ENCODE measurements around the gene BABAM2.
"Not testable (repeated sequence)": the region's sequence is repeated elsewhere in the genome, so short reads cannot be mapped to it uniquely, and the experiment has no call there.

BABAM2 gene

DNA sequence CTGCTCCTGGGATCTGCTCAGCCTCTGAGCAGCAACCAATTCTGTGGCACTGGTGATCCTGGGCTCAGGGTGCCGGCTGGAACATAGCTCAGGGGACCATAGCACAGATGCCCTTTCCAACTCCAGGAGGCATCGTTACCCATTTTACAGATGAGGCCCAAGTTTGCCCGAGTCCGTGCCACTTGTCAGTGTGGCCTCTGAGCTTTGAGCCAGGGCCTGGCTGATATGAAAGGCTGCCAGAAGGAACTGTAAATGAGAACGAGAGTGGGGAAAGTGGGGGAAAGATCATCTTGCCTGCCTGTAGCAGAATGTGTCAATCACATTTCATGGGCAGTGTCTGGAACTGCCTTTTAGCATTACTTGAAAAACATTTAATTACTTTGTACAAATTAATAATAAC, 478.8 kb downstream of the BABAM2 start:
- DNase-seq: no peak

DNA sequence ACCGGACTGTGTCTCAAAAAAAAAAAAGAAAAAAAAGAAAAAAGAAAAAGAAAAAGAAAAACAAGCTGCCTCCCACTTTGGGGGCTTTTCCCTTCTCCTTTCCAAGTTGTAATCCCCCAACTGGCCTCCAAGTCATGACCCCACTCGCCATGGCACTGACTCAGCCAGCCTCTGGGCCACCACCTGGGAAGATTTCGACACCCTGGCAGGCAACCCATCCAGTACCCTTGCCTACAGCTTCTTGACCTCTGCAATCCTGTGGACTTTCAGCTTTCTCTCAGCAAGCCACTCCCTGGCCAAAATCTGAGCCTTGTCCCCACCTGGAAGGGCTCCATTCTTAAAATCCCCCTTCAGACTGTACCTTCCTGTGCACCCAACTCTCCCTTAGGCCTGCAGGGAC, 479.8 kb downstream of the BABAM2 start:
- DNase-seq: no peak

DNA sequence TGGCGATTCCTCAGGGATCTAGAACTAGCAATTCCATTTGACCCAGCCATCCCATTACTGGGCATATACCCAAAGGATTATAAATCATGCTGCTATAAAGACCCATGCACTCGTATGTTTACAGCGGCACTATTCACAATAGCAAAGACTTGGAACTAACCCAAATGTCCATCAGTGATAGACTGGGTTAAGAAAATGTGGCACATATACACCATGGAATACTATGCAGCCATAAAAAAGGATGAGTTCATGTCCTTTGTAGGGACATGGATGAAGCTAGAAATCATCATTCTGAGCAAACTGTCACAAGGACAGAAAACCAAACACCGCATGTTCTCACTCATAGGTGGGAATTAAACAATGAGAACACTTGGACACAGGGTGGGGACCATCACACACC, 481.2 kb downstream of the BABAM2 start:
- not testable (repeated sequence) for DNase-seq

DNA sequence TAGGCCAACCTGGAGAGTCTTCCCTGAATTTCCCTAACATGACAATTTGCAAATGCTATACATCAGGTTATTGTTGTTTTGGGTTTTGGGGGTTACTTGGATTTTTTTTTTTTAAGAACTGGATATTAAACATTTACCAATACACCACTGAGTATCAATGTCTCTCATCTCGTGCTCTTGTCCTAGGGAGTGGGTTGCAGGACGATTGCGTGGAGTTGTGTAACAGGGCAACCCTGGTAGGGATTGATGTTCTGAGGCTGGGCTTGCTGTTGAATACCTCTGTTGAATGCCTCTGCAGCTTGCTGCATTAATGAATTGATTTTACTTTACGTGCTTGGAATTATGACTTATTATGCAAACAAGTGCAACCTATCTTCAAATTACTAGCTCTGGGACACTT, 483.3 kb downstream of the BABAM2 start:
- no peak for DNase-seq

DNA sequence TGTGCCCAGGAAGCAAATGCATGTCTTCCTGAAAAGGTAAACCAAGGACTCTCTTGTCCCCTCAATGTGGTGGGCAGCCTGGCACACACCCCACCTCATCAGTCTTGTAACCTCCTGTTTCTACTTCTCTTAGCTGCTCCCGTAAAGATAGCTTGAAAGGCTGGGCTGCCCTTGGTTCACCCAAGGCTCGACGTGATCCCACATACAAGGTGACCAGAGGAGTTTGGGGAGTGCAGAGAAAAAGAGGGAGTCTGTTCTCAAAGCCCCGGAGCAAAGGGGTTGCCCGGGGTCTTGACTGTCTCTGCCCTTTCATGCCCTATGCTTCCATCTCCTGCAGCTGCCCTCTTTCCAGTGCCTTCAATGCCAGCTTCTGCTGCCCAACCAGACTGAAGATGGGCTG, 483.8 kb downstream of the BABAM2 start:
- no peak for DNase-seq

DNA sequence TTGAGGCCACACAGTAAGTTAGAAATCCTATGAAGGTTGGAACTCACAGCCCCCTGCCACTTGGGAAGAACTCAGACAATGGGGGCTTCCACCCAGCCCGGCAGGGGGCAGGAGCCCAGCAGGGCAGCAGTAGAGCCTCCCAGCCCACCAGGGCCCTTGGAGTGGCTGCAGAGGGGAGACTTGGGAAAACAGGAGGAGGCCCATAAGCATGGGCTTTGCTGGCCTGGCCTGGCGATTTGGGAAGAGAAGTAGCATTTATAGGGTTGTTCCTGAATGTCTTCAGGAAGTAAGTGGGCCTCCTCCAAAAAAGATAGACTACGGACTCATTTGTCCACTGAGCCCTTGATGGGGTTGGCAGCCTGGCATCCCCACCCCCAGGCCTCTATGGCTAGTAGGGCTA, 484.7 kb downstream of the BABAM2 start:
- no peak for DNase-seq

DNA sequence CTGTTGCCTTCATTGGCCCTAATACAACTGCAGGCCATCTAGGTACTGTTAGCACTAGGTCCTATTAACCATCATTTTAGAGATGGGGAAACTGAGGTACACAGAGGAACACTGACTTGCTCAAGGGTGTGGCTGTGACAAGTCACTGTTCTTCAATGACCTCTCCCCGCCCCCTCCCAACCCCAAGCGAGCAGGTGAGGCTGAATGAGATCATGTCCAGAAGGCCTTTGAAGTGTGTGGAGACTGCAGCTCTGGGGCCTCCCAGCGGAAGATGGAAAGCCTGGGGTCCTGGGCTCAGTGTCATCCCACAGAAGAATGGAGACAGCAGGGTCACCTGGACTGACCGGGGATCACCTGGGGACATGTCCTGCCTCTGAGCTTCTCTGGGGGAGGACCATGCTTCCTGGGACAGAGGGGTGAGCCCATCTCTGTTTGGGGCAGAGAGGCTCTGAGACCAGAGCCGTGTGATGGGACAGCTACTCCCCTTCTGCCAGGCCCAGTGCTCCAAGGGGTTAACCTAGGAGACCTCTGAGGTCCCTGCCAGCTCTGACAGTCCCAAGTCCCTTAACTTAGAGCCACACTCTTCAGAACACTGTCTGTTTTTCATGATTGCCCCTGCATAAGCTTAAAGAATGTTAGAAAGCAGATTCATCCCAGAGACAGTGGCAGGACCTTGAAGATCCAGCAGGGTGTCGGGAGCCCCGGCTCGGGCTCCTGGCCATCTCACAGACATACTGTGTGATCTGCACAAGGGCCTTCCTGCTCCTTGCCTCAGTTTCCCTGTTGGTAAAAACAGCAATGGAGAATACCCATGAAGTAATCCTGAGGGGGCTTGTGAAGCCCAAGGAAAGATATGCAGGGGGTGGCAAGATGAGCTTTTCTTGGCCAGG, 485.5 kb downstream of the BABAM2 start:
- no peak for DNase-seq

DNA sequence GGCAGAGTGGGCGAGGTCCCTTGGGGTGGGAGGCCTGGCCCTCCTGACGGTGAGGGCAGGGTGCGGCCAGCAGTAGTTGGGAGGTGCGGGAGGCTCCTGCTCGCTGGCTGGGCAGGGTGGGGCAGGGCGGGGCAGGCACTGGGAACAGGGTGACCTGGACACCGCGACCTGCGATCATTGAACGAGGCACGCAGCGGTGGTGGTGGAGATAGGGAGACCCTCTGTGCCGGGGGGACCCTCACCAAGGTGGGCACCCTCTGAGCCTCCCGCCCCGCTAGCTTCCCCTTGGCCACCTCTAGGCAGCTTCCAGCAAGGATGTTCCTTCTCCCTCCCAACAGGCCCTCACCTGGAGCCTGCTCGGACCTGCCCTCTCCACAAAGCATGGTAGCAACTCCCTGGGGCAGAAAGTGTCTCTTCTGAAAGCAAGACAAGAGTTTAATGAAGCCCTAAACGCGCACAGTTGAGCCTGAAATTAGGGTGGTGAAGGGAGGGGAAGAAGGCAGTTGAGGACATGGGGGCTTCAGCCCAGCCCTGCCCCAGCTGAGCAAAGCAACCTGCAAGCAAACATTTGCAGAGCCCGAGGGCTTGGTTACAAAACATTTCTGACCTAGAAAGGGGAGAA, 486.8 kb downstream of the BABAM2 start:
- DNase-seq: no peak

DNA sequence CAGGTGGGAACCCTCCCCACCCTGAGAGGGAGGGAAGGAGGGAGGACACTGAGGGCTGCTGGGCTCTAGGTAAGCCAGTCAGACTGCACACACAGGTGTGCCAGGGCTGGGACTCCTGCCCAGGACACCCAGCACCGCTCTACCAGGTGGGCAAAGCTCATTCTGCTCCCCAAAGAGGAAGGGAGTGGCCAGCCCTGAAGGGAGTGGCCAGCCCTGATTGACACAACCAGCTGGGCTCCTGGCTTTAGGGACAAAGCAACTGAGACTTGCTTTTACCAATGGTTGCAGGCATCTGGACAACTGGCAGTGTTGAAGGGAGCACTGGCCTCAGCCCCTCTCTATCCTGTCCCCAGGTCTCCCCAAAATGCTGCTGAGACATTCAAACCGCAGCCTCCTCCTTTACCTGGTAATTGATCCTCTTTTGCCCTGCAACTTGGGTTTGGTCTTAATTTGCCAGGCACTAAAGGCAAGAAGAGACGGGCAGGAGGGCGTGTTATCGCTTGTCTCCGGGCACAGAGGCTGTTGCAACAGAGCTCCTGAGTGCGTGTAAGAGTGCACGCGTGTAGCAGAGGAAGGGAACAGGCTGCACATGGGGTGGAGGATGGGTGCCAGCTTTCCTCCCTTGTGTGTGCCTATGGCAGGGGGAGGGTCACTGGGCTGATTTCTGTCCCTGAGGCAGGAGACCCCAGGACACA, 487.6 kb downstream of the BABAM2 start:
- DNase-seq: no peak

DNA sequence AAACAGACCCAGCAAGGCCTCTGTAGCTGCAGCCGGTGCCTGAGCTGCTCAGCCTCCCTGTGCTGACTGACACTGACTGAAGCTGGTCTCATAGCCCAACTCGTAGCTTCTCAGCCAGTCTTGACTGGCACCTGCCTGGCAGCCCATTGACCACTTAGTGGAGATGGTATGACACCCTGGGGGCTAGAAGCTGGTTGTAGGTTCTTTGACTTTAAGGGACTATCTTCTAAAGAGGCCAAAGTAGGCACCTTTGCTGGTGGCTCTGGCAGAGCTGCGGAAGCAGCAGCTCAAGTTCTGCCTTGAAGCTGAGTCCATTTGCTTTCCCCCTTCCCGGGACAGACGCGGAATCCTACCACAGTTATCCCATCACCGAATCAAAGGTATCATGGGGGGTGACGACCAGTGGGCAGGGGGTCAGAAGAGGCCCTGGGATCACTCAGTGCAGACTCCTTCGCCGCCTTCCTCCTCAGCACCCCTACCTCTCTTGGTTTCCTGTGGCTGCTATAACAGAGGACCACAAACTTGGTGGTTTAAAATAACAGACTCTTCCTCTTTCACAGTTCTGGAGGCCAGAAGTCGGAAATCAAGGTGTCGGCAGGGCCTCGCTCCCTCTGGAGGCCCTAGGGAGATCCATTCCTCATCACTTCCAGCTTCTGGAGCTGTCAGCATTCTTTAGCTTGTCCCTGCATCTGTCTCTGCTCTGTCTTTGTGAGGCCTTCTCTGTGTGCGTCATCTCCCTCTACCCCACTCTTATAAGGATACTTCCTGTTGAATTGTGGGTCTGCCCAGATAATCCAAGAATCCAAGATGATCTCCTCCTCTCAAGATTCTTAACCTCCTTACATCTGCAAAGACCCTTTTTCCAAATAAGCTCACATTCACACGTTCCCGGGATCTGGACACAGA, 488.4 kb downstream of the BABAM2 start:
- no peak for DNase-seq

DNA sequence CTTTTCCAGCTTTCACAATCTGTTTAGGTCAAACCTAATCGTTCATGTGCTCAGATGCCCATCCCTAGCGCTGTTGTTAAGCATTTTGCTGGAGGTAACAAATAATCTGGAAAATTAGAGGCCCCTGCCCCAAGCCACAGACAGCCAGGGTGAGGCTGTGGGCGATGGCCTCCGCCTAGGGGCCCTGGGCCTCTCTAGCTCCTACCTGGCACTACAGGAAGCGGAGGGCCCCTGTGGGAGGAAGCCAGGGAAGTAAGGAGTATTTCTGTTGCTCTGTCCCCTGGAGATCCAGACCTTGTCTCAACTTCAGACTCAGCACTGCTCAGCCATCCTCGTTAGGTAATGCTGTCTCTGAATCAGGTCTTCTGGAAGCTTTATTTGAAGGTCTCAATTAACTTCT, 489.7 kb downstream of the BABAM2 start:
- DNase-seq: no peak

DNA sequence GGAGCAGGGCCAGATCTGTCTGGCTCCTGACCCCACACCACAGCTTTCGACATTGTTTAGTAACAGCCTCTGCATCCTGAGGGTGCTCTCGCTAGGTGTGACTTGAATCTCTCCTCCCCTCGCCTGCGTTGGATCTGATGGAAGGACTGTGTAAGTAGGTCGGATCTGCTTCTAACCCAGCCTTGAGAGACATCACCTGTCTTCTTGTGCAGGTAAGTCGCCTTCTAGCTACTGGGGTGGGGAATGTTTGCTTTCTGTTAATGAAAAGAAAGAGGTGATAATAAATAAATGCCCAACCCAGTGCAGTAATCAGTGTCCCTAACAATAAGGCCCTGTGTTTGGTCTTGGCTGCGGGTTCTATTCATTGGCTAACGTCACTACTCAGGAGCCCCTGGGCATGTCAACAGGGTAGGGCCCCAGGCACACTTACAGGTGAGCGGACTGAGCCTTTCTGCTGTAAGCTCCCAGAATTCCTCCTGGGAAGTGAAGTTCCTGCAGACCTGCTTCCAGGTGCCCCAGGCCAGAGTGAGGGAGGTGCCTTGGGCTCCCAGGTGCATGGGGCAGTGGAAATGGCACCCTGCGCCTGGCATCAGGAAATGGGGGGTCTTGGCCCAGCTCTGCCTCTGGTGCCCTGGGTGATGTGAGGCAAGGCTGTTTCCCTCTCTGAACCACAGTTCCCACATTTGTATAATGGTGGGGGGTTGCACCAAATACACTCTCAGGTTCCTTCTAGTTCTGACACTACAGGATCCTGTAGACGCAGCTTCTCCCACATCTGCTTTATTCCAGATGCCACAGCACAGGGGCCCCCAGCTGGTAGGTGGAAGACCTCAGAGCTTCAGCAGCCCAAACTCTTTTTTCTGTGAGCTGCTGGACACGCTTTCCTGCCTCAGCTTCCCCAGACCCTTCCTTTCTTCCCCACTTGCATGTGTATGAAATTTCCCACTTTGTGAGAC, 491.0 kb downstream of the BABAM2 start:
- DNase-seq: no peak

DNA sequence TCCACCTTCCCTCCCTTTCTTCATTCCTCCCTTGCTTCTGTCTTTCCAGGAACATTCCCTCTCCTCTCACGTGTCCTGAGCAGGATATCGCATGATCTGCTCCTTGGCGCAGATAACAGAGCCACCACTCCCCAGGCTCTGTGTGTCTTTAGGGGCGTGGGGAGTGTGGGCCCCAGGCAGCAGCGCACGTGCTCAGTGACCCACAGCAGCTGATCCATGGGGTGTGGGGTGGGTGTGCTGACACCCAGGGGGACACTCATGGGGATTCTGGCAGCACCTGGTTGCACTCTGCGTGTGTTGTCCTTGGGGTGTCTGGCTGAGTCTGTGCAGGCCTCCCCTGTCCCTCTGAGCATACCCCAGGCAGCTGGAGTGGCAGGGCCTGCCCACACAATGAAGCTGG, 492.2 kb downstream of the BABAM2 start:
- DNase-seq: no peak

DNA sequence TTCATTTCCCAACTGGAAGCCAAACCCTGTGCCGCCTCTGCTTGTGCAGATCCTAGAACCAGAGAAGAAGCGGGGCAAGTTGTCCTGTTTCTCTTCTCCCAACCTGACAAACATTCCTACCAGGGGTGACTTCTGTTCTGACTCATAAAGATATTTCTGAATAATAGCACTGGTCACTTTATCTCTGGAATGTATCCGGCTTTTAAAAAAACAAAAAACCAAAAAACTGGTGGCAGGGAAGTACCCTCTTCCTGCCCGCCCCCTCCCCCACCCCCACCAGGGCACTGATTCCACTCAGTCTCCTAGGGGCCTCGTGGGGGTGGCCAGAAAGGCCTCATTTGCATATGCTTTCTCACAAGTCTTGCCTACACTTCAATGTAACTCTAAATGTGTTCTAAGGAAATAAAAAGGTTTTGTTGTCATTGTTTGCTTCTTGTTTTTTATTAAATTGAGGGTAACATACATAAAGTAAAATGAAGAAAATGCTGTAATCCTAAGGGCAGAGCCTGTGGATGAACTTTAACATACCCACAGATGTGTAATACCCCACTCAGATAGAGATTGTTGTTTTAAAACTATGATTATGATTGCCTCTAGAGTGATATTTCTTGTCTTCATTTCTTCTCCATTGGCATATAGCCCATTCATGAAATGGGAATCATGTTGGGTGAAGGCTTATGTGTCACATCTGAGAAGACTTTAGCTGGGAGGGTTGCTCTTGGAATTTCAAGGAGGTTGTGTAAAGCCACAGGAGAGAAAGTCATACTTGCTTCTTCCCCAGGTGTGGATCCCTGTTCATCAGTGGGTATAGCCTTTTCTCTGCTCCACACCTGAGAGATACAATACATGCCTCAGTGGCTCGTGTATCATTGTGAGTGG, 496.8 kb downstream of the BABAM2 start:
- no peak for DNase-seq
